Measurements from ENCODE around the gene SUGT1.
"Not testable (repeated sequence)": the region's sequence is repeated elsewhere in the genome, so short reads cannot be mapped to it uniquely, and the experiment has no call there.

SUGT1 gene

GRCh38 chr13:52711286-52711685 lies 58.6 kb downstream of the SUGT1 start:
- Histone ChIP-seq H3K27ac (ENCODE audit: low read length) (no peak overlapping the region), H3K9ac (ENCODE audit: low read depth, low read length) (no peak overlapping the region), H3K79me2 (ENCODE audit: insufficient read depth, low read length) (no peaks in the 10 kb centered on the region), H3K27me3 (ENCODE audit: insufficient read depth, low read length, poor library complexity) (no peaks in the 10 kb centered on the region), H3K4me3 (ENCODE audit: low read depth in 1 of 2, low read length in 2 of 2) (no peak overlapping the region), H3K9me3 (ENCODE audit: insufficient read depth, low read length, severe bottlenecking) (no peaks in the 10 kb centered on the region), H2AFZ (ENCODE audit: low read depth, low read length) (no peak overlapping the region), H3K36me3 (ENCODE audit: insufficient read depth, low read length) (no peaks in the 10 kb centered on the region), H3K4me2 (ENCODE audit: insufficient read depth, low read length) (no peak overlapping the region), H3K4me1 (ENCODE audit: insufficient read depth, low read length) (no peaks in the 10 kb centered on the region), H4K20me1 (ENCODE audit: insufficient read depth, low read length) (no peaks in the 10 kb centered on the region)
- no peak for DNase-seq
- TF ChIP-seq EZH2 (IDR thresholded peaks at IDR 0.05; ENCODE audit: borderline replicate concordance, low read depth, low read length, severe bottlenecking), result no peak
- TF ChIP-seq CTCF (IDR thresholded peaks at IDR 0.05; ENCODE audit: borderline replicate concordance, extremely low read depth, low read length, poor library complexity, severe bottlenecking), result no peak
- ATAC-seq (ENCODE audit: insufficient read depth, low read depth), result peak; percentile 9; the same call in 1 of the 3 replicates

GRCh38 chr13:52712385-52712784 lies 59.7 kb downstream of the SUGT1 start:
- H3K36me3 ChIP-seq (ENCODE audit: insufficient read depth, low read length), result no peaks in the 10 kb centered on the region
- no peak overlapping the region for H3K4me2 ChIP-seq (ENCODE audit: insufficient read depth, low read length)
- DNase-seq (no peak), ATAC-seq (ENCODE audit: insufficient read depth, low read depth) (no peak)
- H3K4me3 ChIP-seq (ENCODE audit: low read depth in 1 of 2, low read length in 2 of 2), result no peak overlapping the region
- TF ChIP-seq EZH2 (IDR thresholded peaks at IDR 0.05; ENCODE audit: borderline replicate concordance, low read depth, low read length, severe bottlenecking), result no peak
- no peak for TF ChIP-seq CTCF (IDR thresholded peaks at IDR 0.05; ENCODE audit: borderline replicate concordance, extremely low read depth, low read length, poor library complexity, severe bottlenecking)
- H3K9ac ChIP-seq (ENCODE audit: low read depth, low read length), result no peak overlapping the region
- H3K27me3 ChIP-seq (ENCODE audit: insufficient read depth, low read length, poor library complexity), result no peaks in the 10 kb centered on the region
- H2AFZ ChIP-seq (ENCODE audit: low read depth, low read length), result no peak overlapping the region
- no peaks in the 10 kb centered on the region for H4K20me1 ChIP-seq (ENCODE audit: insufficient read depth, low read length)
- H3K4me1 ChIP-seq (ENCODE audit: insufficient read depth, low read length), result no peaks in the 10 kb centered on the region
- no peaks in the 10 kb centered on the region for H3K79me2 ChIP-seq (ENCODE audit: insufficient read depth, low read length)
- no peaks in the 10 kb centered on the region for H3K9me3 ChIP-seq (ENCODE audit: insufficient read depth, low read length, severe bottlenecking)
- H3K27ac ChIP-seq (ENCODE audit: low read length), result no peak overlapping the region

- no peaks in the 10 kb centered on the region for H3K79me2 ChIP-seq (ENCODE audit: insufficient read depth, low read length)
- no peak overlapping the region for H3K9ac ChIP-seq (ENCODE audit: low read depth, low read length)
- no peaks in the 10 kb centered on the region for H3K4me1 ChIP-seq (ENCODE audit: insufficient read depth, low read length)
- H3K27me3 ChIP-seq (ENCODE audit: insufficient read depth, low read length, poor library complexity), result no peaks in the 10 kb centered on the region
- no peaks in the 10 kb centered on the region for H3K36me3 ChIP-seq (ENCODE audit: insufficient read depth, low read length)
- H3K4me2 ChIP-seq (ENCODE audit: insufficient read depth, low read length), result no peak overlapping the region
- H2AFZ ChIP-seq (ENCODE audit: low read depth, low read length), result no peak overlapping the region
- ATAC-seq (ENCODE audit: insufficient read depth, low read depth) (no peak), DNase-seq (no peak)
- no peak overlapping the region for H3K27ac ChIP-seq (ENCODE audit: low read length)
- no peak overlapping the region for H3K4me3 ChIP-seq (ENCODE audit: low read depth in 1 of 2, low read length in 2 of 2)
- no peaks in the 10 kb centered on the region for H4K20me1 ChIP-seq (ENCODE audit: insufficient read depth, low read length)
- H3K9me3 ChIP-seq (ENCODE audit: insufficient read depth, low read length, severe bottlenecking), result no peaks in the 10 kb centered on the region
- TF ChIP-seq EZH2 (IDR thresholded peaks at IDR 0.05; ENCODE audit: borderline replicate concordance, low read depth, low read length, severe bottlenecking) (no peak), CTCF (IDR thresholded peaks at IDR 0.05; ENCODE audit: borderline replicate concordance, extremely low read depth, low read length, poor library complexity, severe bottlenecking) (no peak)
These were observed 61.3 kb downstream of the SUGT1 start for GRCh38 chr13:52713894-52714293.

GRCh38 chr13:52720904-52721303 lies 68.3 kb downstream of the SUGT1 start:
- not testable (repeated sequence) for H4K20me1 ChIP-seq (ENCODE audit: insufficient read depth, low read length); H3K4me3 ChIP-seq (ENCODE audit: low read depth in 1 of 2, low read length in 2 of 2); H3K9me3 ChIP-seq (ENCODE audit: insufficient read depth, low read length, severe bottlenecking); DNase-seq; H3K9ac ChIP-seq (ENCODE audit: low read depth, low read length); H3K4me1 ChIP-seq (ENCODE audit: insufficient read depth, low read length); H3K27me3 ChIP-seq (ENCODE audit: insufficient read depth, low read length, poor library complexity); H3K27ac ChIP-seq (ENCODE audit: low read length); ATAC-seq (ENCODE audit: insufficient read depth, low read depth); H3K36me3 ChIP-seq (ENCODE audit: insufficient read depth, low read length); H2AFZ ChIP-seq (ENCODE audit: low read depth, low read length); H3K79me2 ChIP-seq (ENCODE audit: insufficient read depth, low read length); H3K4me2 ChIP-seq (ENCODE audit: insufficient read depth, low read length)

GRCh38 chr13:52721356-52721755 lies 68.7 kb downstream of the SUGT1 start:
- not testable (repeated sequence) for H3K9ac ChIP-seq (ENCODE audit: low read depth, low read length); H3K9me3 ChIP-seq (ENCODE audit: insufficient read depth, low read length, severe bottlenecking); H3K27ac ChIP-seq (ENCODE audit: low read length); H3K36me3 ChIP-seq (ENCODE audit: insufficient read depth, low read length); H2AFZ ChIP-seq (ENCODE audit: low read depth, low read length); H3K4me3 ChIP-seq (ENCODE audit: low read depth in 1 of 2, low read length in 2 of 2); H3K79me2 ChIP-seq (ENCODE audit: insufficient read depth, low read length); ATAC-seq (ENCODE audit: insufficient read depth, low read depth); H3K27me3 ChIP-seq (ENCODE audit: insufficient read depth, low read length, poor library complexity); H3K4me1 ChIP-seq (ENCODE audit: insufficient read depth, low read length); H3K4me2 ChIP-seq (ENCODE audit: insufficient read depth, low read length); DNase-seq; H4K20me1 ChIP-seq (ENCODE audit: insufficient read depth, low read length)

Data from DND-41 (cell line).